CD14-positive monocyte (primary cell): ENCODE measurements around the gene G2E3. TPM values are rescaled to one million over a fixed set of nuclear protein-coding genes. Genes with fewer than 3 reads are reported as not detected.

Source experiments
- DNase-seq, 3 donors: peaks; one replicate each; pipeline ENCODE4 v3.0.0-alpha.2; 2011 to 2022
- H2AFZ ChIP-seq: 2 replicates; pipeline ENCODE4 v1.6.0; 2012; ENCODE audit warnings: mild to moderate bottlenecking, low read depth, low read length, inconsistent platforms; ENCODE audit not compliant: insufficient read depth, poor library complexity, severe bottlenecking
- H3K27ac ChIP-seq, 2 donors: 1 replicate in 1 of 2; 2 replicates in 1 of 2; pipeline ENCODE4 v1.5.1; 2012 to 2013; ENCODE audit warnings: low read length in 2 of 2, control low read depth in 1 of 2, inconsistent platforms in 1 of 2, low read depth in 1 of 2, mild to moderate bottlenecking in 1 of 2
- H3K27me3 ChIP-seq, 2 donors: one replicate each; pipeline versions ENCODE4 v1.6.0 to v1.6.1; 2011 to 2013; ENCODE audit warnings: low read length in 2 of 2; ENCODE audit not compliant: control insufficient read depth in 2 of 2, insufficient read depth in 2 of 2
- H3K36me3 ChIP-seq, 2 donors: replicated peaks in 1 of 2; 1 replicate in 1 of 2; 2 replicates in 1 of 2; pipeline versions ENCODE4 v1.5.1 to v1.6.1; 2012 to 2013; ENCODE audit warnings: low read length in 2 of 2, control low read depth in 1 of 2, inconsistent platforms in 1 of 2, mild to moderate bottlenecking in 1 of 2; ENCODE audit not compliant: insufficient read depth in 2 of 2, control insufficient read depth in 1 of 2
- H3K4me1 ChIP-seq, 2 donors: 1 replicate in 1 of 2; 2 replicates in 1 of 2; pipeline versions ENCODE4 v1.5.1 to v1.6.1; 2012 to 2013; ENCODE audit warnings: low read length in 2 of 2, control low read depth in 1 of 2, inconsistent platforms in 1 of 2, mild to moderate bottlenecking in 1 of 2, moderate library complexity in 1 of 2; ENCODE audit not compliant: insufficient read depth in 2 of 2, control insufficient read depth in 1 of 2
- H3K4me2 ChIP-seq: replicated peaks from 2 replicates; pipeline ENCODE3; 2012; ENCODE audit warnings: low read length, moderate library complexity, mild to moderate bottlenecking; ENCODE audit not compliant: poor library complexity, severe bottlenecking; ENCODE audit errors: extremely low read depth
- H3K4me3 ChIP-seq, 3 experiments: fragments of 200-600 bp in 1 of 3; sonication (generic) in 1 of 3; replicated peaks in 1 of 3; 1 replicate in 2 of 3; 2 replicates in 1 of 3; pipeline ENCODE4 v1.5.1; 2011 to 2013; ENCODE audit warnings: low read length in 3 of 3, mild to moderate bottlenecking in 3 of 3, control low read depth in 2 of 3, low read depth in 2 of 3, inconsistent platforms in 1 of 3, moderate library complexity in 1 of 3
- H3K79me2 ChIP-seq: 2 replicates; pipeline ENCODE4 v1.6.0; 2012; ENCODE audit warnings: mild to moderate bottlenecking, control low read depth, inconsistent platforms, low read length, moderate library complexity; ENCODE audit not compliant: insufficient read depth
- H3K9ac ChIP-seq: 2 replicates; pipeline ENCODE4 v1.6.0; 2017; ENCODE audit warnings: low read length, mild to moderate bottlenecking; ENCODE audit not compliant: insufficient read depth, poor library complexity, severe bottlenecking
- H3K9me3 ChIP-seq, 2 donors: replicated peaks in 1 of 2; 1 replicate in 1 of 2; 2 replicates in 1 of 2; pipeline versions ENCODE4 v1.5.1 to v1.6.1; 2012 to 2013; ENCODE audit warnings: low read length in 2 of 2, control low read depth in 1 of 2; ENCODE audit not compliant: control insufficient read depth in 1 of 2, insufficient read depth in 1 of 2
- H4K20me1 ChIP-seq: 2 replicates; pipeline ENCODE4 v1.6.0; 2012; ENCODE audit warnings: mild to moderate bottlenecking, low read length, control low read depth, moderate library complexity; ENCODE audit not compliant: insufficient read depth
- H3K27ac Mint-ChIP-seq, 7 donors: one replicate each; pipeline ENCODE4 v1.8.0; 2020; ENCODE audit warnings: mild to moderate bottlenecking in 7 of 7, mixed read lengths in 7 of 7, moderate library complexity in 6 of 7, inconsistent platforms in 2 of 7
- H3K27me3 Mint-ChIP-seq, 3 donors: one replicate each; pipeline ENCODE4 v1.8.0; 2021 to 2022; ENCODE audit warnings: low read depth in 3 of 3, mild to moderate bottlenecking in 3 of 3, mixed read lengths in 3 of 3, moderate library complexity in 3 of 3, inconsistent platforms in 1 of 3
- H3K36me3 Mint-ChIP-seq, 2 donors: one replicate each; pipeline ENCODE4 v1.8.0; 2020; ENCODE audit warnings: mixed read lengths in 2 of 2, inconsistent platforms in 1 of 2, mild to moderate bottlenecking in 1 of 2
- H3K4me1 Mint-ChIP-seq: one replicate; pipeline ENCODE4 v1.8.0; 2020; ENCODE audit warnings: mild to moderate bottlenecking, mixed read lengths
- H3K4me3 Mint-ChIP-seq, 2 donors: one replicate each; pipeline ENCODE4 v1.8.0; 2020; ENCODE audit warnings: mild to moderate bottlenecking in 2 of 2, mixed read lengths in 2 of 2, moderate library complexity in 1 of 2
- H3K9me3 Mint-ChIP-seq, 7 donors: one replicate each; pipeline ENCODE4 v1.8.0; 2020 to 2022; ENCODE audit warnings: mixed read lengths in 7 of 7, mild to moderate bottlenecking in 6 of 7, moderate library complexity in 6 of 7, inconsistent platforms in 2 of 7
- WGBS: methylation state at CpG from one replicate; pipeline ENCODE4 v1.1.5; 2013; ENCODE audit warnings: missing lambda C conversion rate; ENCODE audit not compliant: insufficient coverage; 5-methylcytosine and 5-hydroxymethylcytosine counted together
- intact Hi-C, 2 donors: fragments of 100-400 bp; cut with micrococcal nuclease; formaldehyde crosslinking; loops; one replicate each; pipeline versions ENCODE4 v1.15.0 to v1.15.1; 2023
- polyA plus RNA-seq, 3 donors: library from polyadenylated mRNA; depleted of rRNA in 1 of 3; unstranded in 2 of 3; stranded (reverse) in 1 of 3; fragments of 300-500 nt in 2 of 3; fragments of >200 nt in 1 of 3; fragmentation: Illumina TruSeq in 2 of 3; gene quantifications; 1 replicate in 2 of 3; 2 replicates in 1 of 3; pipeline ENCODE4 v1.2.3, GENCODE V29; 2012 to 2021
- small RNA-seq: library from RNA; depleted of rRNA; stranded (forward); fragments of <200 nt; gene quantifications from one replicate; pipeline ENCODE3, GENCODE V24; 2012; ENCODE audit warnings: low read depth; ENCODE audit not compliant: insufficient read length
- TF ChIP-seq, protein P1 (sequence below): fragments of 200-600 bp; IDR thresholded peaks from one replicate; pipeline ENCODE4 v1.8.0; 2022; ENCODE audit warnings: antibody characterized with exemption, mild to moderate bottlenecking

The G2E3 gene
- polyA plus RNA-seq, 3 donors = 5.6 to 12.1 (median 5.6) TPM

DNA sequence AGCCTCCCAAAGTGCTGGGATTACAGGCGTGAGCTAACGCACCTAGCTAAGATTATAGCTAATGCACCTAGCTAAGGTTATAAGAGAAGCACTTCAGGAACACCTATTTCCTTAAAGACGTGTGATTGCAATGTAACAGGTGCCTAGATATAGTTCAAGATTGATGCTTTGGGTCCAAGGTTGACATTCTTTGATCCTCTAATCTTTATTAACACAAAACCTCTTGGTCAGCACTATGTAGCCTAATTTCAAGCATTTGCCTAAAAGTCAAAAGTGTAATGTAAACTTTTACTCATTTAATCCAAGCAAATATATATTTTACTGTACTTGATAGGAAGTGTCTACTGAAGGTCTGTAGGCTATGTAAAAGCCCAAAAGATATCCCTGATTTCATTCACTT lies 99.7 kb downstream of the G2E3 start:
- intact Hi-C loops = no loop called here
- Mint-ChIP-seq H3K27me3 (peaks cover 0 to 1% (median 0%) of the 10 kb centered on the region in 3 donors), H3K36me3 (peaks cover 47 to 48% of the 10 kb centered on the region in 2 donors), H3K4me3 (no peak overlapping the region), H3K27ac (no peak overlapping the region), H3K4me1 (no peaks in the 10 kb centered on the region), H3K9me3 (no peaks in the 10 kb centered on the region)
- WGBS = 100% methylated on average over 2 of the region's 3 CpGs
- Histone ChIP-seq H4K20me1 (peaks cover 17% of the 10 kb centered on the region), H3K4me3 (no peak overlapping the region), H3K4me2 (no peak overlapping the region), H3K9me3 (no peaks in the 10 kb centered on the region), H3K9ac (no peak overlapping the region), H3K36me3 (peaks cover 81 to 96% of the 10 kb centered on the region in 2 donors), H3K79me2 (peaks cover 2% of the 10 kb centered on the region), H3K4me1 (peaks cover 11 to 14% of the 10 kb centered on the region in 2 donors), H3K27me3 (no peaks in the 10 kb centered on the region), H2AFZ (no peak overlapping the region), H3K27ac (no peak overlapping the region)
- TF ChIP-seq, protein P1, sequence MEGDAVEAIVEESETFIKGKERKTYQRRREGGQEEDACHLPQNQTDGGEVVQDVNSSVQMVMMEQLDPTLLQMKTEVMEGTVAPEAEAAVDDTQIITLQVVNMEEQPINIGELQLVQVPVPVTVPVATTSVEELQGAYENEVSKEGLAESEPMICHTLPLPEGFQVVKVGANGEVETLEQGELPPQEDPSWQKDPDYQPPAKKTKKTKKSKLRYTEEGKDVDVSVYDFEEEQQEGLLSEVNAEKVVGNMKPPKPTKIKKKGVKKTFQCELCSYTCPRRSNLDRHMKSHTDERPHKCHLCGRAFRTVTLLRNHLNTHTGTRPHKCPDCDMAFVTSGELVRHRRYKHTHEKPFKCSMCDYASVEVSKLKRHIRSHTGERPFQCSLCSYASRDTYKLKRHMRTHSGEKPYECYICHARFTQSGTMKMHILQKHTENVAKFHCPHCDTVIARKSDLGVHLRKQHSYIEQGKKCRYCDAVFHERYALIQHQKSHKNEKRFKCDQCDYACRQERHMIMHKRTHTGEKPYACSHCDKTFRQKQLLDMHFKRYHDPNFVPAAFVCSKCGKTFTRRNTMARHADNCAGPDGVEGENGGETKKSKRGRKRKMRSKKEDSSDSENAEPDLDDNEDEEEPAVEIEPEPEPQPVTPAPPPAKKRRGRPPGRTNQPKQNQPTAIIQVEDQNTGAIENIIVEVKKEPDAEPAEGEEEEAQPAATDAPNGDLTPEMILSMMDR = no peak
- no peak for DNase-seq

DNA sequence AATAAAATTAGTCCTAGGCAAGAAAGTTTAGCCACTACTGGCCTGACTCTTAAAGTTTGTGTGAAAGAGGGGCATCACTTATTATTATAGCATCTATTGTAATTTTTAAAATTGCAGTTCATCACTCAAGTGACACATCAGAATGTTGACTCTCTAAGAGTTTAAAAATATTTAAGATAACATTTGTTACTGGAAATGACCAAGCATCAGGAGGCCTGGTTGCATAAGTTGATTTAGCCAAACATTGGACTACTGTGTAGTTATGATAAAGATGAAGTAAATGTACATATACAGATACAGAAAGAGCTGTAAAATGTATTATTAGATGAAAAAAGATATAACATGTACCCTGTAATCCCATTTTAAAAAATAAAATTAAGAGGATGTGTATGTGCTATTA lies 110.6 kb downstream of the G2E3 start:
- Histone ChIP-seq H3K4me1 (no peaks in the 10 kb centered on the region), H3K9ac (no peak overlapping the region), H4K20me1 (no peaks in the 10 kb centered on the region), H3K4me3 (no peak overlapping the region), H3K9me3 (no peaks in the 10 kb centered on the region), H3K27me3 (no peaks in the 10 kb centered on the region), H3K79me2 (no peaks in the 10 kb centered on the region), H3K4me2 (no peak overlapping the region), H3K27ac (no peak overlapping the region), H2AFZ (no peak overlapping the region), H3K36me3 (peaks cover 22 to 47% of the 10 kb centered on the region in 2 donors)
- peaks cover 0 to 12% (median 3%) of the 10 kb centered on the region in 7 donors for H3K9me3 Mint-ChIP-seq
- no peaks in the 10 kb centered on the region for H3K4me1 Mint-ChIP-seq
- TF ChIP-seq, protein P1 = no peak
- H3K36me3 Mint-ChIP-seq = peaks cover 27 to 46% of the 10 kb centered on the region in 2 donors
- H3K27ac Mint-ChIP-seq = no peak overlapping the region
- DNase-seq = no peak
- intact Hi-C loops = no loop called here
- H3K27me3 Mint-ChIP-seq = peaks cover 0 to 1% (median 0%) of the 10 kb centered on the region in 3 donors
- H3K4me3 Mint-ChIP-seq = no peak overlapping the region

Small RNA genes lying within 50 kb of the gene (small RNA-seq; reads per million reads assigned to genes)
- gene RF02271 = not detected

Other genes starting within 250 kb of the G2E3 start
- gene SCFD1, start 63.2 kb downstream of the G2E3 start, polyA plus RNA-seq = 10 to 100 TPM; 33.1 to 64.1 (median 44.9) TPM